CD4-positive, alpha-beta T cell (primary cell): Measurements from ENCODE around the gene DRC3. TPM values are rescaled to one million over a fixed set of nuclear protein-coding genes. Genes with fewer than 3 reads are reported as not detected.

Experiments used
- ATAC-seq: fragments of 200-7000 bp; cut with Tn5 transposase; one replicate; pipeline ENCODE4 v1.10.0; 2022; ENCODE audit warnings: mild to moderate bottlenecking; ENCODE audit not compliant: poor library complexity
- CTCF ChIA-PET: fragments of 350-600 bp; sonication (Branson Sonifier 250); formaldehyde crosslinking; loops from one replicate; lab custom pipeline; 2021; ENCODE audit warnings: antibody characterized with exemption, inconsistent platforms; lab: Charles Lee
- POLR2A ChIA-PET: fragments of 350-600 bp; sonication (Branson Sonifier 250); formaldehyde crosslinking; loops from one replicate; lab custom pipeline; 2021; ENCODE audit warnings: antibody characterized with exemption, inconsistent platforms; lab: Charles Lee
- DNase-seq, 14 experiments: peaks; one replicate each; pipeline ENCODE4 v3.0.0-alpha.2; 2013 to 2020; ENCODE audit warnings: mixed read lengths in 2 of 14
- H3K27ac ChIP-seq, 2 donors: one replicate each; pipeline versions ENCODE4 v1.5.1 to v1.7.0; 2013; ENCODE audit warnings: low read length in 2 of 2, low read depth in 1 of 2, mild to moderate bottlenecking in 1 of 2
- H3K27me3 ChIP-seq, 2 experiments: 1 replicate in 1 of 2; 2 replicates in 1 of 2; pipeline versions ENCODE4 v1.6.1 to v1.7.0; 2013; ENCODE audit warnings: low read length in 2 of 2, control low read depth in 1 of 2, mild to moderate bottlenecking in 1 of 2, moderate library complexity in 1 of 2; ENCODE audit not compliant: insufficient read depth in 2 of 2, control insufficient read depth in 1 of 2
- H3K36me3 ChIP-seq: one replicate; pipeline ENCODE4 v1.6.1; 2013; ENCODE audit warnings: low read length, control low read depth; ENCODE audit not compliant: insufficient read depth
- H3K4me1 ChIP-seq: one replicate; pipeline ENCODE4 v1.6.1; 2013; ENCODE audit warnings: low read length, control low read depth; ENCODE audit not compliant: insufficient read depth
- H3K4me3 ChIP-seq: one replicate; pipeline ENCODE4 v1.5.1; 2013; ENCODE audit warnings: mild to moderate bottlenecking, low read length, moderate library complexity
- H3K9me3 ChIP-seq, 2 experiments: 1 replicate in 1 of 2; 2 replicates in 1 of 2; pipeline versions ENCODE4 v1.6.1 to v1.7.0; 2013; ENCODE audit warnings: low read length in 2 of 2, mild to moderate bottlenecking in 2 of 2, control low read depth in 1 of 2, moderate library complexity in 1 of 2; ENCODE audit not compliant: control insufficient read depth in 1 of 2, insufficient read depth in 1 of 2
- H3K27ac Mint-ChIP-seq: one replicate; pipeline ENCODE4 v1.8.0; 2020; ENCODE audit warnings: mixed read lengths
- H3K27me3 Mint-ChIP-seq: one replicate; pipeline ENCODE4 v1.8.0; 2021; ENCODE audit warnings: mixed read lengths
- H3K36me3 Mint-ChIP-seq: one replicate; pipeline ENCODE4 v1.8.0; 2021; ENCODE audit warnings: low read depth, mixed read lengths
- H3K4me1 Mint-ChIP-seq: one replicate; pipeline ENCODE4 v1.8.0; 2021; ENCODE audit warnings: low read depth, mixed read lengths
- H3K4me3 Mint-ChIP-seq: one replicate; pipeline ENCODE4 v1.8.0; 2020; ENCODE audit warnings: mild to moderate bottlenecking, mixed read lengths
- H3K9me3 Mint-ChIP-seq: one replicate; pipeline ENCODE4 v1.8.0; 2020; ENCODE audit warnings: mixed read lengths
- intact Hi-C, 2 experiments: fragments of 100-400 bp; cut with DNase I in 1 of 2; cut with micrococcal nuclease in 1 of 2; formaldehyde crosslinking; loops; one replicate each; pipeline versions ENCODE4 v1.15.1 to v1.9.0; 2023 to 2025; cut with DNase I, micrococcal nuclease
- total RNA-seq, 174 experiments: library from RNA in 2 of 174; stranded (reverse) in 2 of 174; gene quantifications; one replicate each; pipeline ENCODE4 v1.2.3 and lab custom pipeline; 2021 to 2026
- TF ChIP-seq, protein P1 (sequence below): fragments of 200-600 bp; IDR thresholded peaks from one replicate; pipeline ENCODE4 v1.8.0; 2022; ENCODE audit warnings: antibody characterized with exemption, mild to moderate bottlenecking

Gene DRC3
- total RNA-seq, 2 experiments from 2014 or later: 0.11 TPM; not detected in 1

DNA sequence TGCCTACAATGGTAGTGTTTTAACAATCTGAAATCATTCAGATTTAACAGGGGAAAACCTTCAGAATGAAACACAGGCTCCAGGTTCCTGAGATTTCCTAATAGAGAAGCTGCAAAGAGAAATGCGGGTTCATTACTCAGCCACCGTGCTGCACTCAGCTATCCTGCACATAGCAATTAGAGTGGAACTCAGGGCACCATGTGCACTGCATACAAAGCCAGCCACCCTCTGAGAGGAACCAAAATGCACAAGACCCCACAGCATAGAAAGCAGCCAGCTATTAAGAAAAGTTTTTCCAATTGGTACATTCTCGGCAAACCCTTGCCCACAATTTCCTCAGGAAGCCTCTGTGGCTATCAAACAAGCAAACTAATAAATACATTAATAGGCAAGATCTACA lies 37.9 kb upstream of the DRC3 start:
- Mint-ChIP-seq H3K27ac (no peak overlapping the region), H3K36me3 (no peaks in the 10 kb centered on the region), H3K4me3 (no peak overlapping the region), H3K4me1 (peaks cover 54% of the 10 kb centered on the region), H3K9me3 (no peaks in the 10 kb centered on the region), H3K27me3 (no peaks in the 10 kb centered on the region)
- intact Hi-C loops: no loop called here
- no peaks in the 10 kb centered on the region for H3K9me3 ChIP-seq
- no peaks in the 10 kb centered on the region for H3K27me3 ChIP-seq
- no peak overlapping the region for H3K4me3 ChIP-seq
- DNase-seq (no peak), ATAC-seq (no peak)
- no peak overlapping the region for H3K27ac ChIP-seq
- ChIA-PET CTCF (no interaction called here), POLR2A (interaction anchor here (0.8 to 1.2 kb wide), 3 partner anchors 23 to 38 kb away, joined by 3 to 4 read pairs (median 3); partner anchors contain the start of genes DRC3 and TOM1L2)
- H3K36me3 ChIP-seq: no peaks in the 10 kb centered on the region
- H3K4me1 ChIP-seq: peaks cover 25% of the 10 kb centered on the region
- TF ChIP-seq, protein P1, sequence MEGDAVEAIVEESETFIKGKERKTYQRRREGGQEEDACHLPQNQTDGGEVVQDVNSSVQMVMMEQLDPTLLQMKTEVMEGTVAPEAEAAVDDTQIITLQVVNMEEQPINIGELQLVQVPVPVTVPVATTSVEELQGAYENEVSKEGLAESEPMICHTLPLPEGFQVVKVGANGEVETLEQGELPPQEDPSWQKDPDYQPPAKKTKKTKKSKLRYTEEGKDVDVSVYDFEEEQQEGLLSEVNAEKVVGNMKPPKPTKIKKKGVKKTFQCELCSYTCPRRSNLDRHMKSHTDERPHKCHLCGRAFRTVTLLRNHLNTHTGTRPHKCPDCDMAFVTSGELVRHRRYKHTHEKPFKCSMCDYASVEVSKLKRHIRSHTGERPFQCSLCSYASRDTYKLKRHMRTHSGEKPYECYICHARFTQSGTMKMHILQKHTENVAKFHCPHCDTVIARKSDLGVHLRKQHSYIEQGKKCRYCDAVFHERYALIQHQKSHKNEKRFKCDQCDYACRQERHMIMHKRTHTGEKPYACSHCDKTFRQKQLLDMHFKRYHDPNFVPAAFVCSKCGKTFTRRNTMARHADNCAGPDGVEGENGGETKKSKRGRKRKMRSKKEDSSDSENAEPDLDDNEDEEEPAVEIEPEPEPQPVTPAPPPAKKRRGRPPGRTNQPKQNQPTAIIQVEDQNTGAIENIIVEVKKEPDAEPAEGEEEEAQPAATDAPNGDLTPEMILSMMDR: no peak

DNA sequence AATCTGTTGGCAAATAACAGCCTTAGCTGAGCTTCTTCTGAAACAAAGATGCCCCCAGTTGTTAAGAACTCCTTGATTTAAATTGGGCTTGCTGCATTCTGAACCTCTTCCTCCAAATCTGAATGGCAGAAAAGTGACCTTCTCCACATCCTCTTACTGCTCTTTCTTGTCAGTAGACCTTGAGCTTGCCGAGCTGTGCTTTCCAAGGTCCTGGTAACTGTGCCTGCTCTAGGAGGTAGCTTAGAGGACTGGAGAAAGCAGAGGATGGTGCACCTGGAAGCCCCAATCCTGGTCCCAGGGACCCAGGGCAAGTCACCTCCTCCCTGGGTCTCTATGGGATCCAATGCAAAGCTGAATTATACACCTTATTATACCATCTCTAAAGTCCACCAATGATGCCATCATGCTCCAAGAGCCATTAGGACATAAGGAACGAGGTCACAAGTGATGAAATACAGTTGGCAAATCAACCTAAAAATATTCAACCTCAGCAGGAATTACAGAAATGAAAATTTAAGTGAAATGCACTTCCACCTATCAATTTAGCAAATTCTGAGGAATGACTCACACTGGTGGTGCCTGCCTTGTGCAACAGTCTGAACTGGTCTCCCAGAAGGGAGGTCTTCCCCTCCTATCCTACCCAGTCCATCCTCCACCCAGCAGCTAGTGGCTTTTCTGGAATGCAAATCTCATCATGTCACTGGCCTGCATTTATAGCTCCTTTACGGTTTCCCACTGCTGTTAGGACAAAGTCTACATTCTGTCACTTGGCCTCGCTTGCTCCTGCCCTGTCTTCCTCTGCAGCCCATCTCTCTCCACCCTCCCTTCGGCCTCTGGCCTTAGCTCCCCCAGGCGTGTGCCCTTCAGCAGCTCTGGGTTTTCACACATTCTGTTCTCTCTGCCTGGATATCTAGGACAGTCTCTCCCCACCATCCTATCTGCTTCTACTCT lies 37.1 kb upstream of the DRC3 start:
- Histone ChIP-seq H3K9me3 (no peaks in the 10 kb centered on the region), H3K36me3 (no peaks in the 10 kb centered on the region), H3K4me1 (peaks cover 25% of the 10 kb centered on the region), H3K27me3 (no peaks in the 10 kb centered on the region), H3K4me3 (no peak overlapping the region), H3K27ac (no peak overlapping the region)
- Mint-ChIP-seq H3K4me3 (no peak overlapping the region), H3K27ac (peak overlapping the region; percentile 30), H3K9me3 (no peaks in the 10 kb centered on the region), H3K4me1 (peaks cover 53% of the 10 kb centered on the region), H3K36me3 (no peaks in the 10 kb centered on the region), H3K27me3 (no peaks in the 10 kb centered on the region)
- ATAC-seq (no peak), DNase-seq (peak in 2 of 14 experiments; percentile 45 to 51)
- POLR2A ChIA-PET: interaction anchor here (0.8 to 1.2 kb wide), 3 partner anchors 22 to 37 kb away, joined by 3 to 4 read pairs (median 3); partner anchors contain the start of genes DRC3 and TOM1L2
- CTCF ChIA-PET: no interaction called here
- intact Hi-C loops: no loop called here
- TF ChIP-seq, protein P1: no peak

DNA sequence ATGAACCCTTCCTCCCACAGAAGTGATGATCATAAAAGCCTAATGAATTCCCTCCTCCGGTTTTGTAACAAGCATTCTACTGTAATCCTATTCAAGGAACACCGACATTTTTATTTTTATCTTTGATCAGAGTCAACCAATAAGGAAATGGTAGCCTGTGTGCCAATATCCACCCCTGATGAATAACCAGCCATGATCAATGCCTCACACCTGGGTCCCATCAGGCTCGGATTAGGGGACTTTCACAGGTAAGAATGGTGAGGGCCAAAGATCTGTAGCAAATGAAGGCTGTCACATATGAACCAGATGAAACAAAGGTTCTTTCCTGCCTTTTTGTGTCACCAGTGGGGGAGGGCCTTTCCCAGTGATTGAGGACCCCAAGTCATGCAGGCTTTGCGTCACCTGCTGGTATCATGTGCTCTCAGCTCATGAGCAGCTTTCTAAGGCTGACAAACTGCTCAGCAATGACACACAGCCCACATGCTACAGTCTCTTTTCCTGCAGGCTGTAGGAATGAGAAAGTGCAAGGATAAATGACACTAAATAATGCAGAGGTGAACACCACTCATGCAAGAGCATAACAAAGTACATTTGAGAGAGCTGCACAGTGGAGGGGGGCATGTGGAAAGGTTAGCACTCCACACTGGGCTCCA lies 35.3 kb upstream of the DRC3 start:
- no peak overlapping the region for H3K4me3 Mint-ChIP-seq
- DNase-seq (no peak), ATAC-seq (no peak)
- H3K9me3 Mint-ChIP-seq: no peaks in the 10 kb centered on the region
- CTCF ChIA-PET: no interaction called here
- H3K27me3 Mint-ChIP-seq: no peaks in the 10 kb centered on the region
- TF ChIP-seq, protein P1: no peak
- Histone ChIP-seq H3K9me3 (no peaks in the 10 kb centered on the region), H3K4me1 (peaks cover 25% of the 10 kb centered on the region), H3K36me3 (no peaks in the 10 kb centered on the region), H3K27me3 (no peaks in the 10 kb centered on the region), H3K4me3 (no peak overlapping the region), H3K27ac (no peak overlapping the region)
- H3K27ac Mint-ChIP-seq: no peak overlapping the region
- POLR2A ChIA-PET: no interaction called here
- H3K36me3 Mint-ChIP-seq: no peaks in the 10 kb centered on the region
- peaks cover 47% of the 10 kb centered on the region for H3K4me1 Mint-ChIP-seq
- intact Hi-C loops: no loop called here
